IMR-90 (cell line): ENCODE data around the gene NPIPA3. TPM values are rescaled to one million over a fixed set of nuclear protein-coding genes. Genes with fewer than 3 reads are reported as not detected.
A peak's percentile ranks its signal among the peaks of the same experiment; 100 is the strongest.

Experiments
- ATAC-seq: fragments of 200-7000 bp; cut with Tn5 transposase; 2 replicates; pipeline ENCODE4 v1.9.1; 2020; ENCODE audit warnings: low read depth, mild to moderate bottlenecking, moderate library complexity
- BruUV-seq: library from RNA; stranded (reverse); fragments of 400-500 nt; replicated peaks from 2 replicates; lab custom pipeline; 2021; lab: Mats Ljungman, UMichigan
- CTCF ChIA-PET: fragments of 300-600 bp; formaldehyde crosslinking; extraction: SDS; loops from one replicate; lab custom pipeline; 2021; ENCODE audit warnings: antibody characterized with exemption; lab: Yijun Ruan, JAX
- POLR2A ChIA-PET: fragments of 300-600 bp; sonication (Branson Sonifier 250); formaldehyde crosslinking; loops from one replicate; lab custom pipeline; 2022; ENCODE audit warnings: antibody characterized with exemption; ENCODE audit not compliant: unreplicated experiment; lab: Charles Lee
- DNase-seq: peaks from one replicate; pipeline ENCODE4 v3.0.0; 2013
- H2AFZ ChIP-seq: replicated peaks from 2 replicates; pipeline ENCODE3; 2013; ENCODE audit warnings: low read length, mild to moderate bottlenecking; ENCODE audit not compliant: poor library complexity
- H2AK5ac ChIP-seq: 2 replicates; pipeline ENCODE4 v1.6.1; 2013; ENCODE audit warnings: low read depth, low read length, inconsistent platforms
- H2AK9ac ChIP-seq: replicated peaks from 2 replicates; pipeline ENCODE3; 2013; ENCODE audit warnings: mild to moderate bottlenecking, low read depth, low read length, moderate library complexity; ENCODE audit not compliant: poor library complexity
- H2BK120ac ChIP-seq: 2 replicates; pipeline ENCODE4 v1.6.1; 2013; ENCODE audit warnings: low read depth, low read length, inconsistent platforms
- H2BK15ac ChIP-seq: 3 replicates; pipeline ENCODE4 v1.6.1; 2013; ENCODE audit warnings: low read depth, low read length, inconsistent platforms
- H2BK20ac ChIP-seq: 2 replicates; pipeline ENCODE4 v1.6.1; 2013; ENCODE audit warnings: low read depth, mild to moderate bottlenecking, inconsistent platforms, low read length, moderate library complexity
- H2BK5ac ChIP-seq: 2 replicates; pipeline ENCODE4 v1.6.1; 2013; ENCODE audit warnings: mild to moderate bottlenecking, low read depth, low read length, inconsistent platforms; ENCODE audit not compliant: poor library complexity, severe bottlenecking
- H3K14ac ChIP-seq: replicated peaks from 2 replicates; pipeline ENCODE4 v1.6.1; 2013; ENCODE audit warnings: low read depth, low read length, inconsistent platforms
- H3K18ac ChIP-seq: 2 replicates; pipeline ENCODE4 v1.6.1; 2013; ENCODE audit warnings: low read depth, low read length, control low read depth
- H3K23ac ChIP-seq: 2 replicates; pipeline ENCODE4 v1.6.1; 2013; ENCODE audit warnings: low read depth, low read length, inconsistent platforms
- H3K27ac ChIP-seq: 2 replicates; pipeline ENCODE4 v1.5.1; 2013; ENCODE audit warnings: mild to moderate bottlenecking, control low read depth, low read length; ENCODE audit not compliant: insufficient read depth
- H3K27me3 ChIP-seq: 2 replicates; pipeline ENCODE4 v1.6.1; 2013; ENCODE audit warnings: low read length; ENCODE audit not compliant: control insufficient read depth, insufficient read depth
- H3K36me3 ChIP-seq: 2 replicates; pipeline ENCODE4 v1.6.1; 2013; ENCODE audit warnings: low read length, mixed read lengths; ENCODE audit not compliant: control insufficient read depth, insufficient read depth
- H3K4ac ChIP-seq: 2 replicates; pipeline ENCODE4 v1.6.1; 2013; ENCODE audit warnings: low read depth, low read length, inconsistent platforms
- H3K4me1 ChIP-seq: 2 replicates; pipeline ENCODE4 v1.6.1; 2013; ENCODE audit warnings: low read length, mixed read lengths; ENCODE audit not compliant: control insufficient read depth, insufficient read depth
- H3K4me2 ChIP-seq: 2 replicates; pipeline ENCODE4 v1.6.1; 2013; ENCODE audit warnings: low read depth, mild to moderate bottlenecking, control low read depth, low read length, moderate library complexity
- H3K4me3 ChIP-seq: 2 replicates; pipeline ENCODE4 v1.5.1; 2013; ENCODE audit warnings: low read depth, mild to moderate bottlenecking, control low read depth, low read length, moderate library complexity; ENCODE audit not compliant: insufficient read depth
- H3K56ac ChIP-seq: 2 replicates; pipeline ENCODE4 v1.6.1; 2013; ENCODE audit warnings: low read length, inconsistent platforms; ENCODE audit not compliant: insufficient read depth; ENCODE audit errors: extremely low read depth
- H3K79me1 ChIP-seq, 2 experiments: 2 replicates each; pipeline ENCODE4 v1.6.1; 2013; ENCODE audit warnings: low read length in 2 of 2, inconsistent platforms in 1 of 2, low read depth in 1 of 2
- H3K9ac ChIP-seq: 2 replicates; pipeline ENCODE4 v1.6.1; 2013; ENCODE audit warnings: low read depth, low read length, control low read depth
- H3K9me1 ChIP-seq: 2 replicates; pipeline ENCODE4 v1.6.1; 2013; ENCODE audit warnings: low read length, inconsistent platforms; ENCODE audit not compliant: insufficient read depth
- H3K9me3 ChIP-seq: 2 replicates; pipeline ENCODE4 v1.6.1; 2013; ENCODE audit warnings: low read length; ENCODE audit not compliant: control insufficient read depth, insufficient read depth
- H4K20me1 ChIP-seq: 2 replicates; pipeline ENCODE4 v1.6.1; 2013; ENCODE audit warnings: low read length, inconsistent platforms; ENCODE audit not compliant: insufficient read depth
- H4K5ac ChIP-seq: 2 replicates; pipeline ENCODE4 v1.6.1; 2013; ENCODE audit warnings: mild to moderate bottlenecking, low read depth, low read length, control low read depth
- H4K8ac ChIP-seq, 2 experiments: 2 replicates each; pipeline ENCODE4 v1.6.1; 2013; ENCODE audit warnings: low read depth in 2 of 2, low read length in 2 of 2, control low read depth in 1 of 2, inconsistent platforms in 1 of 2
- H4K91ac ChIP-seq: 2 replicates; pipeline ENCODE4 v1.6.1; 2013; ENCODE audit warnings: low read depth, low read length, inconsistent platforms; ENCODE audit not compliant: insufficient read depth
- CEBPB ChIP-seq: IDR thresholded peaks from 2 replicates; pipeline ENCODE4 v1.6.1; 2012; ENCODE audit warnings: low read depth, low read length, improper control_type of control experiment
- POLR2A ChIP-seq: IDR thresholded peaks from 2 replicates; pipeline ENCODE4 v1.6.1; 2012; ENCODE audit warnings: mild to moderate bottlenecking, low read depth, low read length
- WGBS, 2 experiments: methylation state at CpG; one replicate each; pipeline versions ENCODE4 v1.1.5 to v1.1.7; 2013; ENCODE audit warnings: missing lambda C conversion rate in 2 of 2; ENCODE audit not compliant: insufficient read length in 1 of 2; ENCODE audit errors: extremely low coverage in 2 of 2; 5-methylcytosine and 5-hydroxymethylcytosine counted together
- dilution Hi-C: fragments of 300-500 bp; cut with HindIII; formaldehyde crosslinking; loops from one replicate; pipeline ENCODE4 v1.14.3; 2018; ENCODE audit warnings: low sequenced_read_pairs; ENCODE audit not compliant: unreplicated experiment
- in situ Hi-C: fragments of 300-500 bp; cut with MboI; formaldehyde crosslinking; loops from 3 replicates; pipeline ENCODE4 v1.14.3; 2019; ENCODE audit warnings: low sequenced_read_pairs, inconsistent platforms, mixed read lengths
- intact Hi-C: fragments of 100-400 bp; cut with micrococcal nuclease; formaldehyde crosslinking; loops from 2 replicates; pipeline ENCODE4 v1.10.0; 2022
- polyA plus RNA-seq, 3 experiments: library from polyadenylated mRNA; depleted of rRNA; stranded (reverse); fragments of >200 nt; gene quantifications; 2 replicates each; pipeline ENCODE4 v1.2.3, GENCODE V29; 2012; ENCODE audit warnings: low replicate concordance in 1 of 3
- total RNA-seq: library from RNA; depleted of rRNA; stranded (reverse); fragments of >200 nt; gene quantifications from 2 replicates; pipeline ENCODE4 v1.2.3, GENCODE V29; 2012

Gene NPIPA3
- total and polyA plus RNA-seq, 2 of the 4 experiments (the other 2 are of a cell fraction) = not detected

DNA sequence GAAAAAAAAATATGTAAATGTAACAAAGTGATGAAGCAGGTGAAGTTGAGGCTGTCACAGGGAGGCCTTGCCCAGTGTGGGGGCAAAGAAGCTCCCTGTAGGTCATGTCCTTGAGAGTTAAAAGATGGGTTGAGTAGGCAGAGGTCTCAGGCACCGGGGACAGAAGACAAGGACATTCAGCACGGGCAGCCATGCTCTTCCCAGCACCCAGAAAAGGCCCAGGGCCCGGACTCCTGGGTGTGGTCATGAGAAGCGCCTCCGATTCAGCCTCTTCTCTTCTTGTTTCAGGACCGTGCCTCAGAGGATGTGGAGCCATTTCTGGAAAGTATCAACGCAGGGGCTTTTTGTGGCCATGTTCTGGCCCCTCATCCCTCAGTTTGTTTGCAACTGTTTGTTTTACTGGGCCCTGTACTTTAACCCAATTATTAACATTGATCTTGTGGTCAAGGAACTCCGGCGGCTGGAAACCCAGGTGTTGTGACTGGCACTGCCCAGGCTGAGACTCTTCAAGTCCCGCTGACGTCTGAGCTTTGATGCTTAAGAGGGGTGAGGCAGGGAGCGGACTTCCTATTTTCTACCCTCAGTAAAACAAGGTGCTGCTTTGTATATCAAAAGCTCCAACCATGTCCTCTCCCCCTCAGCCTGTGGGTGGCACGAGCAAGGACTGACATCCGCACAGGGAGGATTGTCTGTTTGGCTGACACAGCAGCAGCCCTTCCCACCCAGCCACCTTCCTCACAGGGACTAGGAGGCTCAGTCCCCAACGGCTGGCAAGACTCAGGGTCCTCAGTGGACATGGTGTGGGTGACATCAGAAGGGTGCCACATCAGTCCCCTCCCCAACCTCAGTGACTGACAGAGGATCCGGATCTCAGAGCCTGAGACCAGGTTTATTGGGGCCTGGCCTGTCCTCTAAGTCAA lies 35.6 kb upstream of the NPIPA3 start:
- Histone ChIP-seq H3K4me3 (no peak overlapping the region), H3K18ac (no peak overlapping the region), H4K8ac (no peak overlapping the region), H3K4me2 (no peak overlapping the region), H2BK20ac (no peak overlapping the region), H3K23ac (no peak overlapping the region; the same call in 1 of the 2 replicates), H4K5ac (no peak overlapping the region), H2BK15ac (no peak overlapping the region), H3K9me3 (no peaks in the 10 kb centered on the region), H3K14ac (no peak overlapping the region), H3K9ac (no peak overlapping the region), H2AK9ac (peak overlapping the region; percentile 11), H4K91ac (no peak overlapping the region), H3K9me1 (0 out of 2 replicates have a peak, but pooled peaks cover 3% of the 10 kb centered on the region), H2BK120ac (no peak overlapping the region), H3K27me3 (no peaks in the 10 kb centered on the region), H3K4ac (no peak overlapping the region), H2AFZ (peak overlapping the region; percentile 3), H2BK5ac (no peak overlapping the region), H3K27ac (no peak overlapping the region), H2AK5ac (no peak overlapping the region), H3K4me1 (no peaks in the 10 kb centered on the region), H3K79me1 (no peaks in the 10 kb centered on the region), H3K56ac (no peak overlapping the region), H4K20me1 (no peaks in the 10 kb centered on the region), H3K36me3 (peaks cover 35% of the 10 kb centered on the region)
- BruUV-seq = TSS peak; percentile 70
- POLR2A ChIA-PET = no interaction called here
- dilution Hi-C loops = no loop called here
- TF ChIP-seq POLR2A (no peak), CEBPB (no peak)
- intact Hi-C loops = no loop called here
- WGBS, 2 experiments = 92% methylated on average over 6 of the region's 16 CpGs; no CpG with 5 or more reads in 1 of the 2 experiments
- CTCF ChIA-PET = no interaction called here
- ATAC-seq (no peak), DNase-seq (no peak)
- in situ Hi-C loops = no loop called here
